LNCAP (cell line): Measurements from ENCODE around the gene OLFML2B.

Experiments
- CTCF ChIP-seq: fragments of 450-650 bp; IDR thresholded peaks from 2 replicates; pipeline ENCODE4 v1.5.1; 2017; ENCODE audit warnings: mild to moderate bottlenecking

OLFML2B gene

GRCh38 chr1:161936786-161937185 is 86.9 kb downstream of the OLFML2B start:
- TF ChIP-seq CTCF = no peak

GRCh38 chr1:161935264-161935663 is 88.4 kb downstream of the OLFML2B start:
- no peak for TF ChIP-seq CTCF

GRCh38 chr1:161933592-161934588 is 89.8 kb downstream of the OLFML2B start:
- TF ChIP-seq CTCF = no peak
